ENCODE data around the gene OSBPL9.

DNA sequence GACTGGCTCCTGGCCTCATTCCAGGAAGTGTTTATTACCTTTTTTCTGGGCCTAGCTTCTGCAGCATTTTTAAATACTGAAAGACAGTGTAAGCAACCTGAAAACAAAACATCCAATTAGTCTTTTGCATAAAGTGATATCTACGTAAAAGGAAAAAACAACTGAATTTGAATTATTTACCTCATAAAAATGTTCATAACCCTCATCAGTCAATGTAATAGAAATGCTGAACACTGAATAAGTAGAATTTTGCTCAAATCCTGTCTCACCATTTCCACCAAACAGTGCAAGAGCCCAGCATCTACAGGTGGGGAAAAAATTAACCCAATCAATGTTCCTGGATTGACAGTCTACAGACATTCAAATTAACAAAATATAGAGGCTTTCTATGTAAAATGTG, 197.6 kb downstream of the OSBPL9 start:
- TF ChIP-seq, protein P1, sequence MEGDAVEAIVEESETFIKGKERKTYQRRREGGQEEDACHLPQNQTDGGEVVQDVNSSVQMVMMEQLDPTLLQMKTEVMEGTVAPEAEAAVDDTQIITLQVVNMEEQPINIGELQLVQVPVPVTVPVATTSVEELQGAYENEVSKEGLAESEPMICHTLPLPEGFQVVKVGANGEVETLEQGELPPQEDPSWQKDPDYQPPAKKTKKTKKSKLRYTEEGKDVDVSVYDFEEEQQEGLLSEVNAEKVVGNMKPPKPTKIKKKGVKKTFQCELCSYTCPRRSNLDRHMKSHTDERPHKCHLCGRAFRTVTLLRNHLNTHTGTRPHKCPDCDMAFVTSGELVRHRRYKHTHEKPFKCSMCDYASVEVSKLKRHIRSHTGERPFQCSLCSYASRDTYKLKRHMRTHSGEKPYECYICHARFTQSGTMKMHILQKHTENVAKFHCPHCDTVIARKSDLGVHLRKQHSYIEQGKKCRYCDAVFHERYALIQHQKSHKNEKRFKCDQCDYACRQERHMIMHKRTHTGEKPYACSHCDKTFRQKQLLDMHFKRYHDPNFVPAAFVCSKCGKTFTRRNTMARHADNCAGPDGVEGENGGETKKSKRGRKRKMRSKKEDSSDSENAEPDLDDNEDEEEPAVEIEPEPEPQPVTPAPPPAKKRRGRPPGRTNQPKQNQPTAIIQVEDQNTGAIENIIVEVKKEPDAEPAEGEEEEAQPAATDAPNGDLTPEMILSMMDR (conservative IDR thresholded peaks at IDR 0.05; ENCODE audit: low read depth, low read length): no peak
- TF ChIP-seq EZH2 (IDR thresholded peaks at IDR 0.05; ENCODE audit: borderline replicate concordance, low read depth, low read length, poor library complexity, severe bottlenecking): no peak

Measured in A673 (cell line).